K562 (cell line): ENCODE measurements around the gene SDCBP2. TPM values are rescaled to one million over a fixed set of nuclear protein-coding genes. Genes with fewer than 3 reads are reported as not detected.

ENCODE experiments used
- BRCA1 ChIP-seq, 2 experiments: fragments of 450-650 bp in 1 of 2; sonication (generic) in 1 of 2; formaldehyde crosslinking in 1 of 2; IDR thresholded peaks; 2 replicates each; pipeline versions ENCODE4 v1.5.0 to v1.6.1; 2017 to 2020; ENCODE audit warnings: mild to moderate bottlenecking in 1 of 2, missing genetic modification reagents in 1 of 2
- CC2D1A ChIP-seq: fragments of 450-650 bp; IDR thresholded peaks from 2 replicates; pipeline ENCODE4 v1.6.1; 2017; ENCODE audit warnings: mild to moderate bottlenecking
- CCAR2 ChIP-seq: fragments of 200-400 bp; formaldehyde crosslinking; IDR thresholded peaks from 2 replicates; pipeline ENCODE4 v1.6.1; 2017; ENCODE audit warnings: mild to moderate bottlenecking, low read depth, low read length
- ERF ChIP-seq: fragments of 450-650 bp; formaldehyde crosslinking; IDR thresholded peaks from 2 replicates; pipeline ENCODE4 v1.4.0; 2020; ENCODE audit warnings: mild to moderate bottlenecking, mixed read lengths
- FOS ChIP-seq: IDR thresholded peaks from 3 replicates; pipeline ENCODE4 v1.6.1; 2011; ENCODE audit not compliant: insufficient read length; ENCODE audit errors: extremely low read depth
- FOXJ3 ChIP-seq: sonication (generic); formaldehyde crosslinking; IDR thresholded peaks from 2 replicates; pipeline ENCODE4 v1.4.0; 2020; ENCODE audit warnings: mild to moderate bottlenecking, missing genetic modification reagents
- GATAD2A ChIP-seq: fragments of 450-650 bp; IDR thresholded peaks from 2 replicates; pipeline ENCODE4 v1.6.1; 2017
- HNRNPL ChIP-seq: fragments of 200-400 bp; formaldehyde crosslinking; IDR thresholded peaks from 2 replicates; pipeline ENCODE4 v1.6.1; 2017; ENCODE audit warnings: low read depth, mild to moderate bottlenecking, low read length
- ILF3 ChIP-seq: fragments of 450-650 bp; IDR thresholded peaks from 2 replicates; pipeline ENCODE4 v1.6.1; 2018; ENCODE audit warnings: antibody characterized with exemption, mild to moderate bottlenecking, moderate library complexity, borderline replicate concordance
- JUND ChIP-seq, 2 experiments: IDR thresholded peaks; 2 replicates in 1 of 2; 3 replicates in 1 of 2; pipeline ENCODE4 v1.6.1; 2011; ENCODE audit warnings: borderline replicate concordance in 2 of 2, low read depth in 2 of 2, low read length in 2 of 2, improper control_type of control experiment in 1 of 2, missing biosample characterization in 1 of 2, missing genetic modification characterization in 1 of 2, missing genetic modification reagents in 1 of 2
- KDM5B ChIP-seq: fragments of 200-600 bp; sonication (generic); IDR thresholded peaks from 2 replicates; pipeline ENCODE4 v1.6.1; 2012; ENCODE audit warnings: low read depth, mild to moderate bottlenecking, moderate library complexity, low read length, control low read depth, inconsistent platforms; ENCODE audit not compliant: insufficient replicate concordance
- MAFK ChIP-seq: IDR thresholded peaks from 2 replicates; pipeline ENCODE4 v1.6.1; 2011; ENCODE audit warnings: low read length, improper control_type of control experiment
- MECOM ChIP-seq: fragments of 250-450 bp; sonication (Bioruptor Pico); IDR thresholded peaks from 2 replicates; pipeline ENCODE4 v1.8.0; 2022; ENCODE audit warnings: inconsistent platforms
- MEIS2 ChIP-seq: fragments of 450-650 bp; IDR thresholded peaks from 2 replicates; pipeline ENCODE4 v1.6.1; 2014; ENCODE audit warnings: mild to moderate bottlenecking; ENCODE audit not compliant: partially characterized antibody
- NCOR1 ChIP-seq: fragments of 450-650 bp; IDR thresholded peaks from 2 replicates; pipeline ENCODE4 v1.6.1; 2016; ENCODE audit warnings: mild to moderate bottlenecking, moderate library complexity
- NFRKB ChIP-seq: fragments of 450-650 bp; IDR thresholded peaks from 2 replicates; pipeline ENCODE4 v1.6.1; 2016; ENCODE audit warnings: low read depth
- PHB2 ChIP-seq: fragments of 450-650 bp; IDR thresholded peaks from 2 replicates; pipeline ENCODE4 v1.6.1; 2017; ENCODE audit warnings: low read depth
- PHF20 ChIP-seq: fragments of 450-650 bp; IDR thresholded peaks from 2 replicates; pipeline ENCODE4 v1.6.1; 2018; ENCODE audit not compliant: partially characterized antibody
- POLR2A ChIP-seq: fragments of 450-650 bp; conservative IDR thresholded peaks from 2 replicates; pipeline ENCODE4 v1.6.1; 2016
- RAD51 ChIP-seq: fragments of 450-650 bp; IDR thresholded peaks from 2 replicates; pipeline ENCODE4 v1.7.1; 2016; ENCODE audit warnings: low read depth, mild to moderate bottlenecking, borderline replicate concordance
- SMARCE1 ChIP-seq: fragments of 450-650 bp; IDR thresholded peaks from 2 replicates; pipeline ENCODE4 v1.7.1; 2016; ENCODE audit warnings: mild to moderate bottlenecking
- SRSF3 ChIP-seq: fragments of 200-400 bp; formaldehyde crosslinking; IDR thresholded peaks from 2 replicates; pipeline ENCODE4 v1.6.1; 2016; ENCODE audit warnings: mild to moderate bottlenecking, low read length, moderate library complexity; ENCODE audit not compliant: insufficient read depth
- TAF15 ChIP-seq: fragments of 200-400 bp; formaldehyde crosslinking; IDR thresholded peaks from 2 replicates; pipeline ENCODE4 v1.6.1; 2017; ENCODE audit warnings: mild to moderate bottlenecking, low read depth, low read length, moderate library complexity
- XRCC3 ChIP-seq: fragments of 450-650 bp; IDR thresholded peaks from 2 replicates; pipeline ENCODE4 v1.6.1; 2017; ENCODE audit warnings: mild to moderate bottlenecking, moderate library complexity
- XRCC5 ChIP-seq: fragments of 200-400 bp; formaldehyde crosslinking; IDR thresholded peaks from 2 replicates; pipeline ENCODE4 v1.6.1; 2017; ENCODE audit warnings: low read depth, mild to moderate bottlenecking, low read length
- ZBTB8A ChIP-seq: fragments of 450-650 bp; IDR thresholded peaks from 2 replicates; pipeline ENCODE4 v1.6.1; 2018; ENCODE audit warnings: mild to moderate bottlenecking, moderate library complexity; ENCODE audit not compliant: partially characterized antibody
- ZNF121 ChIP-seq: sonication (generic); formaldehyde crosslinking; conservative IDR thresholded peaks from 2 replicates; pipeline ENCODE4 v1.8.0; 2022; ENCODE audit warnings: missing genetic modification reagents
- ZNF449 ChIP-seq: fragments of 250-450 bp; sonication (Bioruptor Pico); IDR thresholded peaks from 2 replicates; pipeline ENCODE4 v1.8.0; 2022; ENCODE audit warnings: moderate library complexity, mild to moderate bottlenecking, inconsistent platforms
- polyA plus RNA-seq, 8 experiments: library from polyadenylated mRNA; depleted of rRNA in 4 of 8; stranded (reverse) in 5 of 8; unstranded in 3 of 8; fragments of >200 nt; fragmentation: Nextera tagmentation in 2 of 8; fragmentation: Illumina TruSeq in 1 of 8; extraction: Ambion mirVana in 2 of 8; extraction: Trizol in 1 of 8; gene quantifications; 2 replicates each; pipeline versions ENCODE4 v1.2.1 to v1.2.3, GENCODE V29; 2011 to 2014; ENCODE audit warnings: inconsistent platforms in 1 of 8, missing spikeins in 1 of 8
- total RNA-seq, 7 experiments: library from RNA; depleted of rRNA in 6 of 7; stranded (reverse); fragments of >200 nt in 6 of 7; fragmentation: Illumina TruSeq in 2 of 7; extraction: Trizol in 2 of 7; gene quantifications; 2 replicates each; pipeline versions ENCODE4 v1.2.1 to v1.2.3, GENCODE V29; 2011 to 2021; ENCODE audit warnings: low replicate concordance in 1 of 7
- TF ChIP-seq, protein P1 (sequence below): IDR thresholded peaks from 2 replicates; pipeline ENCODE4 v1.6.1; 2014; ENCODE audit warnings: antibody characterized with exemption

SDCBP2 gene
- total and polyA plus RNA-seq, 9 of the 15 experiments (the other 6 are each of a cell fraction or from before 2014, with no cell fraction given): 0.06 to 1.2 (median 0.80) TPM

- TF ChIP-seq RAD51 (no peak), JUND (IDR thresholded peaks at IDR 0.05; ENCODE audit: borderline replicate concordance, low read depth, low read length) (no peak), JUND (tag; IDR thresholded peaks at IDR 0.05; ENCODE audit: borderline replicate concordance, low read depth, low read length) (peak; percentile 17; the same call in 1 of the 3 replicates), XRCC3 (no peak), MEIS2 (peak; percentile 81), NCOR1 (no peak; the same call in 1 of the 2 replicates), SMARCE1 (peak; percentile 55; the same call in 1 of the 2 replicates), XRCC5 (no peak), PHF20 (no peak), ILF3 (no peak), SRSF3 (no peak), MAFK (no peak), POLR2A (no peak), GATAD2A (0 out of 2 replicates have a peak, but pooled peaks have one; percentile 30), PHB2 (no peak), KDM5B (no peak), FOS (no peak), CC2D1A (no peak), ZBTB8A (no peak), NFRKB (no peak), ZNF121 (CRISPR knock-in tag) (no peak), CCAR2 (no peak), HNRNPL (no peak), FOXJ3 (CRISPR knock-in tag) (no peak), ZNF449 (CRISPR knock-in tag) (no peak), ERF (no peak), TAF15 (no peak), MECOM (no peak), BRCA1 (IDR thresholded peaks at IDR 0.05) (no peak), BRCA1 (CRISPR knock-in tag; IDR thresholded peaks at IDR 0.05) (no peak)
- TF ChIP-seq, protein P1, sequence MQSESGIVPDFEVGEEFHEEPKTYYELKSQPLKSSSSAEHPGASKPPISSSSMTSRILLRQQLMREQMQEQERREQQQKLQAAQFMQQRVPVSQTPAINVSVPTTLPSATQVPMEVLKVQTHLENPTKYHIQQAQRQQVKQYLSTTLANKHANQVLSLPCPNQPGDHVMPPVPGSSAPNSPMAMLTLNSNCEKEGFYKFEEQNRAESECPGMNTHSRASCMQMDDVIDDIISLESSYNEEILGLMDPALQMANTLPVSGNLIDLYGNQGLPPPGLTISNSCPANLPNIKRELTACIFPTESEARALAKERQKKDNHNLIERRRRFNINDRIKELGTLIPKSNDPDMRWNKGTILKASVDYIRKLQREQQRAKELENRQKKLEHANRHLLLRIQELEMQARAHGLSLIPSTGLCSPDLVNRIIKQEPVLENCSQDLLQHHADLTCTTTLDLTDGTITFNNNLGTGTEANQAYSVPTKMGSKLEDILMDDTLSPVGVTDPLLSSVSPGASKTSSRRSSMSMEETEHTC: no peak
Observed at GRCh38 chr20:1265226-1265915, 63.6 kb downstream of the SDCBP2 start (continued).
